C4-2B (cell line): ENCODE measurements around the gene MYBPHL.

Source experiments
- ZFX ChIP-seq: fragments of 450-650 bp; IDR thresholded peaks from 2 replicates; pipeline ENCODE4 v1.6.1; 2017
- TF ChIP-seq, protein P1 (sequence below): fragments of 450-650 bp; conservative IDR thresholded peaks from 2 replicates; pipeline ENCODE4 v1.5.1; 2017; ENCODE audit warnings: mild to moderate bottlenecking

DNA sequence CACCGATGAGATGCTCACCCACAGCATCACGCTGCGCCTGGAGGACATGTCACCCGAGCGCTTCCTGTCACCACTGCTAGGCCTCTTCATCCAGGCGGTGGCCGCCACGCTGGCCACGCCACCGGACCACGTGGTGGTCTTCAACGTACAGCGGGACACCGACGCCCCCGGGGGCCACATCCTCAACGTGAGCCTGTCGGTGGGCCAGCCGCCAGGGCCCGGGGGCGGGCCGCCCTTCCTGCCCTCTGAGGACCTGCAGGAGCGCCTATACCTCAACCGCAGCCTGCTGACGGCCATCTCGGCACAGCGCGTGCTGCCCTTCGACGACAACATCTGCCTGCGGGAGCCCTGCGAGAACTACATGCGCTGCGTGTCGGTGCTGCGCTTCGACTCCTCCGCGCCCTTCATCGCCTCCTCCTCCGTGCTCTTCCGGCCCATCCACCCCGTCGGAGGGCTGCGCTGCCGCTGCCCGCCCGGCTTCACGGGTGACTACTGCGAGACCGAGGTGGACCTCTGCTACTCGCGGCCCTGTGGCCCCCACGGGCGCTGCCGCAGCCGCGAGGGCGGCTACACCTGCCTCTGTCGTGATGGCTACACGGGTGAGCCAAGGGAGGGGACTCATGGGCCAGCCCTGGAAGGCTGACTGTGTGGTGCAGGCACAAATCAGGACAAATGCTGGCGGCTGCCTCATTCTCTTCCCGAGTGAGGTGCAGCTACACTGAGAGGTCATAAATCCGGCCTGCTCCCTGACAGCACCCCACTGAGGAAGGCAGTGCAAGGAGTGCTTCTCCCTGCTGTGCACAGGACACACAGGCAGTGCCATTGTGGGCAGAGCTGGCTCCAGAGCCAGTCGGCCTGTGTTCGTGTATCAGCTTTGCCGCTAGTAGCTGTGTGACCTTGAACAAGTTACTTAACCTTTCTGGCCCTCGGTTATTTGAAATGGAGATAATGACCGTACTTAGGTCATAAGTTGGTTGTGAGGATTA lies 48.0 kb downstream of the MYBPHL start:
- TF ChIP-seq, protein P1, sequence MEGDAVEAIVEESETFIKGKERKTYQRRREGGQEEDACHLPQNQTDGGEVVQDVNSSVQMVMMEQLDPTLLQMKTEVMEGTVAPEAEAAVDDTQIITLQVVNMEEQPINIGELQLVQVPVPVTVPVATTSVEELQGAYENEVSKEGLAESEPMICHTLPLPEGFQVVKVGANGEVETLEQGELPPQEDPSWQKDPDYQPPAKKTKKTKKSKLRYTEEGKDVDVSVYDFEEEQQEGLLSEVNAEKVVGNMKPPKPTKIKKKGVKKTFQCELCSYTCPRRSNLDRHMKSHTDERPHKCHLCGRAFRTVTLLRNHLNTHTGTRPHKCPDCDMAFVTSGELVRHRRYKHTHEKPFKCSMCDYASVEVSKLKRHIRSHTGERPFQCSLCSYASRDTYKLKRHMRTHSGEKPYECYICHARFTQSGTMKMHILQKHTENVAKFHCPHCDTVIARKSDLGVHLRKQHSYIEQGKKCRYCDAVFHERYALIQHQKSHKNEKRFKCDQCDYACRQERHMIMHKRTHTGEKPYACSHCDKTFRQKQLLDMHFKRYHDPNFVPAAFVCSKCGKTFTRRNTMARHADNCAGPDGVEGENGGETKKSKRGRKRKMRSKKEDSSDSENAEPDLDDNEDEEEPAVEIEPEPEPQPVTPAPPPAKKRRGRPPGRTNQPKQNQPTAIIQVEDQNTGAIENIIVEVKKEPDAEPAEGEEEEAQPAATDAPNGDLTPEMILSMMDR = no peak
- TF ChIP-seq ZFX = no peak
